ENCODE measurements around the gene HSFX3.
A peak's percentile ranks its signal among the peaks of the same experiment; 100 is the strongest.

The HSFX3 gene

DNA sequence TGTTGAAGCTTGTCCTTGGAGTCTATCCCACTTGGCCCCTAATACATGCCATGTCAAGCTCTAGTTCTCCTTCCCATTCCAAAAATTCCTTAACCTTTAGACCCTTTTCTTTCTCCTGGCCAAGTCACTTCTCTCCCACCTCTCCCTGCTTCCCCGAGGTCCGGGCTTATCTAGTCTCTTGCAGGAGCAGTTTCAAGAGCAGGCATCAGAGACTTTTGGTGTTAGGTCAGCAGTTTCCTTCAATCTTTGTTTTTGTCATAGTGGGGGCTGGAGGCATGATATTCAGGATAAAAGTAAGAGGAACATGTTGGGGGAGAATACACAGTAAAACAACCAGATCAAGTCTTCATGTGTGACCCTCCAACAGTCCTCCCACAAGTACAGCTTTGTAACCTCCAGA lies 33.1 kb downstream of the HSFX3 start:
- Histone ChIP-seq H3K4me3 (IDR thresholded peaks at IDR 0.05; ENCODE audit: insufficient read depth, low read depth, low read length) (no peak overlapping the region), H2AFZ (ENCODE audit: low read depth) (no peak overlapping the region), H3K4me2 (no peak overlapping the region), H3K27me3 (ENCODE audit: insufficient read depth, low read depth) (no peaks in the 10 kb centered on the region), H3K9ac (no peak overlapping the region), H3K27ac (no peak overlapping the region), H3K79me2 (ENCODE audit: insufficient read depth, low read depth) (no peaks in the 10 kb centered on the region), H4K20me1 (ENCODE audit: insufficient read depth) (no peaks in the 10 kb centered on the region), H3K36me3 (ENCODE audit: insufficient read depth) (no peaks in the 10 kb centered on the region), H3K4me1 (ENCODE audit: low read depth, poor library complexity, severe bottlenecking) (peaks cover 27% of the 10 kb centered on the region)
- TF ChIP-seq, protein P1, sequence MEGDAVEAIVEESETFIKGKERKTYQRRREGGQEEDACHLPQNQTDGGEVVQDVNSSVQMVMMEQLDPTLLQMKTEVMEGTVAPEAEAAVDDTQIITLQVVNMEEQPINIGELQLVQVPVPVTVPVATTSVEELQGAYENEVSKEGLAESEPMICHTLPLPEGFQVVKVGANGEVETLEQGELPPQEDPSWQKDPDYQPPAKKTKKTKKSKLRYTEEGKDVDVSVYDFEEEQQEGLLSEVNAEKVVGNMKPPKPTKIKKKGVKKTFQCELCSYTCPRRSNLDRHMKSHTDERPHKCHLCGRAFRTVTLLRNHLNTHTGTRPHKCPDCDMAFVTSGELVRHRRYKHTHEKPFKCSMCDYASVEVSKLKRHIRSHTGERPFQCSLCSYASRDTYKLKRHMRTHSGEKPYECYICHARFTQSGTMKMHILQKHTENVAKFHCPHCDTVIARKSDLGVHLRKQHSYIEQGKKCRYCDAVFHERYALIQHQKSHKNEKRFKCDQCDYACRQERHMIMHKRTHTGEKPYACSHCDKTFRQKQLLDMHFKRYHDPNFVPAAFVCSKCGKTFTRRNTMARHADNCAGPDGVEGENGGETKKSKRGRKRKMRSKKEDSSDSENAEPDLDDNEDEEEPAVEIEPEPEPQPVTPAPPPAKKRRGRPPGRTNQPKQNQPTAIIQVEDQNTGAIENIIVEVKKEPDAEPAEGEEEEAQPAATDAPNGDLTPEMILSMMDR (conservative IDR thresholded peaks at IDR 0.05; ENCODE audit: low read depth, low read length) = no peak

GRCh38 chrX:149515954-149516602 lies 33.6 kb downstream of the HSFX3 start:
- Histone ChIP-seq H4K20me1 (ENCODE audit: insufficient read depth) (no peaks in the 10 kb centered on the region), H3K9ac (no peak overlapping the region), H3K36me3 (ENCODE audit: insufficient read depth) (no peaks in the 10 kb centered on the region), H3K27me3 (ENCODE audit: insufficient read depth, low read depth) (no peaks in the 10 kb centered on the region), H3K4me1 (ENCODE audit: low read depth, poor library complexity, severe bottlenecking) (peaks cover 27% of the 10 kb centered on the region), H3K4me3 (IDR thresholded peaks at IDR 0.05; ENCODE audit: insufficient read depth, low read depth, low read length) (no peak overlapping the region), H2AFZ (ENCODE audit: low read depth) (no peak overlapping the region), H3K4me2 (no peak overlapping the region), H3K27ac (no peak overlapping the region), H3K79me2 (ENCODE audit: insufficient read depth, low read depth) (no peaks in the 10 kb centered on the region)
- TF ChIP-seq, protein P1 (conservative IDR thresholded peaks at IDR 0.05; ENCODE audit: low read depth, low read length) = no peak

- Histone ChIP-seq H4K20me1 (ENCODE audit: insufficient read depth) (no peaks in the 10 kb centered on the region), H3K36me3 (ENCODE audit: insufficient read depth) (no peaks in the 10 kb centered on the region), H3K4me1 (ENCODE audit: low read depth, poor library complexity, severe bottlenecking) (peaks cover 27% of the 10 kb centered on the region), H3K9ac (no peak overlapping the region), H3K4me2 (no peak overlapping the region), H3K27me3 (ENCODE audit: insufficient read depth, low read depth) (no peaks in the 10 kb centered on the region), H2AFZ (ENCODE audit: low read depth) (no peak overlapping the region), H3K27ac (no peak overlapping the region), H3K79me2 (ENCODE audit: insufficient read depth, low read depth) (no peaks in the 10 kb centered on the region), H3K4me3 (IDR thresholded peaks at IDR 0.05; ENCODE audit: insufficient read depth, low read depth, low read length) (no peak overlapping the region)
- TF ChIP-seq, protein P1 (conservative IDR thresholded peaks at IDR 0.05; ENCODE audit: low read depth, low read length) = no peak
Measured at GRCh38 chrX:149513825-149514428, 35.8 kb downstream of the HSFX3 start.

- Histone ChIP-seq H3K36me3 (ENCODE audit: insufficient read depth) (no peaks in the 10 kb centered on the region), H3K27ac (peak overlapping the region; percentile 73), H3K79me2 (ENCODE audit: insufficient read depth, low read depth) (no peaks in the 10 kb centered on the region), H3K9ac (peak overlapping the region; percentile 45; the same call in 1 of the 2 replicates), H4K20me1 (ENCODE audit: insufficient read depth) (no peaks in the 10 kb centered on the region), H3K27me3 (ENCODE audit: insufficient read depth, low read depth) (no peaks in the 10 kb centered on the region), H2AFZ (ENCODE audit: low read depth) (peak overlapping the region; percentile 42), H3K4me3 (IDR thresholded peaks at IDR 0.05; ENCODE audit: insufficient read depth, low read depth, low read length) (no peak overlapping the region), H3K4me2 (peak overlapping the region; percentile 44; the same call in 1 of the 2 replicates), H3K4me1 (ENCODE audit: low read depth, poor library complexity, severe bottlenecking) (peaks cover 23% of the 10 kb centered on the region)
- TF ChIP-seq, protein P1 (conservative IDR thresholded peaks at IDR 0.05; ENCODE audit: low read depth, low read length) = peak; percentile 69
Measured at GRCh38 chrX:149512225-149512885, 37.4 kb downstream of the HSFX3 start.
